ENCODE measurements around the gene RTP4.

RTP4 gene

DNA sequence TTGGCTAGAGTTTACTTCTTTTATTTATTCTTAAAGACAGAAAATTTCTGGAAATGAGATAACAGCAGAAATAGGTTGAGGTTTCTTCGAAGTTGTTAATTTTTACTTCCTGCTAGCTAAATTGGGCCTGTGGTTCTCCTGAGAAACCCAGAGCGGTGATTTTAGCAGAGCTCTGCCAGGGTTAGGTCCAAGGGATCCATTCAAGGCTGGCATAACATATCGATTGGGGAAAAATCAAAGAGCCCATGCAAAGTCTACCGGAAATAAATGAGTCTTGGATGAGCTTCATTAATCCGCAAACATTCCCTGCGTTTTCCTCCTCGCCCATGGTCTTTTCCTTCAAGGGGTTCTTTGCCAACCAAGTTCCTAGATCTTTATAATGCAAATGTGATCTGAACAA is 45.9 kb upstream of the RTP4 start:
- TF ChIP-seq, protein P1, sequence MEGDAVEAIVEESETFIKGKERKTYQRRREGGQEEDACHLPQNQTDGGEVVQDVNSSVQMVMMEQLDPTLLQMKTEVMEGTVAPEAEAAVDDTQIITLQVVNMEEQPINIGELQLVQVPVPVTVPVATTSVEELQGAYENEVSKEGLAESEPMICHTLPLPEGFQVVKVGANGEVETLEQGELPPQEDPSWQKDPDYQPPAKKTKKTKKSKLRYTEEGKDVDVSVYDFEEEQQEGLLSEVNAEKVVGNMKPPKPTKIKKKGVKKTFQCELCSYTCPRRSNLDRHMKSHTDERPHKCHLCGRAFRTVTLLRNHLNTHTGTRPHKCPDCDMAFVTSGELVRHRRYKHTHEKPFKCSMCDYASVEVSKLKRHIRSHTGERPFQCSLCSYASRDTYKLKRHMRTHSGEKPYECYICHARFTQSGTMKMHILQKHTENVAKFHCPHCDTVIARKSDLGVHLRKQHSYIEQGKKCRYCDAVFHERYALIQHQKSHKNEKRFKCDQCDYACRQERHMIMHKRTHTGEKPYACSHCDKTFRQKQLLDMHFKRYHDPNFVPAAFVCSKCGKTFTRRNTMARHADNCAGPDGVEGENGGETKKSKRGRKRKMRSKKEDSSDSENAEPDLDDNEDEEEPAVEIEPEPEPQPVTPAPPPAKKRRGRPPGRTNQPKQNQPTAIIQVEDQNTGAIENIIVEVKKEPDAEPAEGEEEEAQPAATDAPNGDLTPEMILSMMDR (IDR thresholded peaks at IDR 0.05; ENCODE audit: poor library complexity, severe bottlenecking) = no peak
- no peak overlapping the region for H3K4me3 ChIP-seq (ENCODE audit: severe bottlenecking)
- H3K27me3 ChIP-seq (ENCODE audit: insufficient read depth, poor library complexity, severe bottlenecking) = no peaks in the 10 kb centered on the region

DNA sequence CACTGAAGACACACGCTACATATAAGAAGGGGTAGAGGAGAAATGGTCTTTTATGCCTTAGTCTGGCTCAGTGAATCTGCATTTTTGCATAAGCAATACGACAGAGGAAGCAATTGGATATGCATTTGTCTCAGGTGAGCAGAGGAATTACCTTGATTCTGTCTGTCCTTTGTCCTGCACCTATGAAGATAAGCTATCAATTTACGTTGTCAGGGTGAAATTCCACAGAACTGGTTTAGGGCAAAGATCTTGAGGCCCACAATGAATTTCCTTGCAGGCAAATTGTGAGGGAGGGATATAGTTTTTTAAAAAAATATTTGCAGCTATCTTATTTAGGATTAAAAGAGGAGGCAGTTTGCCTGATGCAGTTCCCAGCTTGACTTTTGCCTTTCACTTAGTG is 45.1 kb upstream of the RTP4 start:
- DNase-seq (ENCODE audit: low spot score) = no peak
- Histone ChIP-seq H3K9me3 (ENCODE audit: severe bottlenecking) (no peaks in the 10 kb centered on the region), H3K4me1 (ENCODE audit: insufficient read depth, poor library complexity, severe bottlenecking) (no peaks in the 10 kb centered on the region), H3K36me3 (ENCODE audit: low read depth) (no peaks in the 10 kb centered on the region), H3K27ac (ENCODE audit: poor library complexity, severe bottlenecking) (no peak overlapping the region), H3K4me3 (ENCODE audit: severe bottlenecking) (no peak overlapping the region), H3K27me3 (ENCODE audit: insufficient read depth, poor library complexity, severe bottlenecking) (no peaks in the 10 kb centered on the region)
- TF ChIP-seq, protein P1 (IDR thresholded peaks at IDR 0.05; ENCODE audit: poor library complexity, severe bottlenecking) = no peak
- ATAC-seq (ENCODE audit: low read depth) = no peak

More for the DNA sequence above, 45.9 kb upstream of the RTP4 start:
- H3K27ac ChIP-seq (ENCODE audit: poor library complexity, severe bottlenecking) = no peak overlapping the region
- no peak for DNase-seq (ENCODE audit: low spot score)
- no peaks in the 10 kb centered on the region for H3K9me3 ChIP-seq (ENCODE audit: severe bottlenecking)
- no peaks in the 10 kb centered on the region for H3K36me3 ChIP-seq (ENCODE audit: low read depth)
- no peaks in the 10 kb centered on the region for H3K4me1 ChIP-seq (ENCODE audit: insufficient read depth, poor library complexity, severe bottlenecking)
- no peak for ATAC-seq (ENCODE audit: low read depth)

GRCh38 chr3:187325632-187326031 is 42.6 kb upstream of the RTP4 start:
- no peak overlapping the region for H3K27ac ChIP-seq (ENCODE audit: poor library complexity, severe bottlenecking)
- TF ChIP-seq, protein P1 (IDR thresholded peaks at IDR 0.05; ENCODE audit: poor library complexity, severe bottlenecking) = no peak
- ATAC-seq (ENCODE audit: low read depth) = no peak

GRCh38 chr3:187327845-187328244 is 40.3 kb upstream of the RTP4 start:
- ATAC-seq (ENCODE audit: low read depth) (no peak), DNase-seq (ENCODE audit: low spot score) (no peak)
- Histone ChIP-seq H3K36me3 (ENCODE audit: low read depth) (no peaks in the 10 kb centered on the region), H3K4me1 (ENCODE audit: insufficient read depth, poor library complexity, severe bottlenecking) (no peaks in the 10 kb centered on the region), H3K27me3 (ENCODE audit: insufficient read depth, poor library complexity, severe bottlenecking) (peaks cover 3% of the 10 kb centered on the region), H3K4me3 (ENCODE audit: severe bottlenecking) (no peak overlapping the region), H3K27ac (ENCODE audit: poor library complexity, severe bottlenecking) (no peak overlapping the region), H3K9me3 (ENCODE audit: severe bottlenecking) (no peaks in the 10 kb centered on the region)
- TF ChIP-seq, protein P1 (IDR thresholded peaks at IDR 0.05; ENCODE audit: poor library complexity, severe bottlenecking) = no peak

More at GRCh38 chr3:187325632-187326031, 42.6 kb upstream of the RTP4 start:
- Histone ChIP-seq H3K36me3 (ENCODE audit: low read depth) (no peaks in the 10 kb centered on the region), H3K4me3 (ENCODE audit: severe bottlenecking) (no peak overlapping the region), H3K27me3 (ENCODE audit: insufficient read depth, poor library complexity, severe bottlenecking) (peaks cover 2% of the 10 kb centered on the region), H3K9me3 (ENCODE audit: severe bottlenecking) (no peaks in the 10 kb centered on the region), H3K4me1 (ENCODE audit: insufficient read depth, poor library complexity, severe bottlenecking) (no peaks in the 10 kb centered on the region)
- no peak for DNase-seq (ENCODE audit: low spot score)

DNA sequence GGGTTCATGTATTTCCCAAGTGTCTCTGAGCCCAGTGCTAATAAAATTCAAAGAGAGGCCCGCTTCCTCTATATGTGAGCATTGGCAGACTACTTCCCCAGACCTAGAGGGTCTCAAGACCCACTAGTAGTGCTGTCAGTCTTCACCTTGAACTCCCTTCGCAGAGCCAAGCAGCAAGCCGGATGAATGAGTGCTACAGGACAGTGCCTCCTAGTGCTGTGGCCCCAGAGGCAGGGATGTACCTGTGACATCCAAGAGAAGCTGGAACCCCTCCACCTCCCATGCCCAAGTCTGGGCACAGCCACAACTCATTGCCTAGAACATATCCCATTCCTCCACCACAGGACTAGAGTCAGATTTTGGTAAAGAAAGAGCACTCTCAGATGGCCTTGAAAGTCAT is 39.5 kb upstream of the RTP4 start:
- H3K4me1 ChIP-seq (ENCODE audit: insufficient read depth, poor library complexity, severe bottlenecking) = no peaks in the 10 kb centered on the region
- H3K27me3 ChIP-seq (ENCODE audit: insufficient read depth, poor library complexity, severe bottlenecking) = peaks cover 3% of the 10 kb centered on the region
- H3K36me3 ChIP-seq (ENCODE audit: low read depth) = no peaks in the 10 kb centered on the region
- DNase-seq (ENCODE audit: low spot score) = no peak
- H3K4me3 ChIP-seq (ENCODE audit: severe bottlenecking) = no peak overlapping the region
- H3K9me3 ChIP-seq (ENCODE audit: severe bottlenecking) = no peaks in the 10 kb centered on the region
- TF ChIP-seq, protein P1 (IDR thresholded peaks at IDR 0.05; ENCODE audit: poor library complexity, severe bottlenecking) = no peak
- ATAC-seq (ENCODE audit: low read depth) = no peak
- H3K27ac ChIP-seq (ENCODE audit: poor library complexity, severe bottlenecking) = no peak overlapping the region
